Fibroblast of upper back skin (primary cell): Measurements from ENCODE around the gene PNISR.

Source experiments
- DNase-seq: peaks from one replicate; pipeline ENCODE4 v3.0.0-alpha.2; 2013

PNISR gene

GRCh38 chr6:99397287-99397686 is 27.8 kb downstream of the PNISR start:
- no peak for DNase-seq

GRCh38 chr6:99393698-99394531 is 31.2 kb downstream of the PNISR start, which contains the start of gene COQ3:
TSS of gene COQ3 (minus strand) at chr6:99394195. CDS start at chr6:99394179, 16 bp downstream.
- peak; percentile 79 for DNase-seq

GRCh38 chr6:99393366-99393697 is 31.8 kb downstream of the PNISR start:
- no peak for DNase-seq

GRCh38 chr6:99390896-99391295 is 34.2 kb downstream of the PNISR start:
- no peak for DNase-seq

- no peak for DNase-seq
Measured at GRCh38 chr6:99384507-99384906, 40.6 kb downstream of the PNISR start.

- no peak for DNase-seq
Measured at GRCh38 chr6:99378636-99379035, 46.5 kb downstream of the PNISR start.

- no peak for DNase-seq
Measured at GRCh38 chr6:99369533-99369932, 55.6 kb downstream of the PNISR start.

- no peak for DNase-seq
Measured at GRCh38 chr6:99366852-99367251, 58.3 kb downstream of the PNISR start.

- DNase-seq = no peak
Measured at GRCh38 chr6:99364026-99364425, 61.1 kb downstream of the PNISR start.

GRCh38 chr6:99362678-99363268 is 62.3 kb downstream of the PNISR start:
- no peak for DNase-seq

- no peak for DNase-seq
Measured at GRCh38 chr6:99359800-99360199, 65.3 kb downstream of the PNISR start.

GRCh38 chr6:99356641-99357040 is 68.5 kb downstream of the PNISR start:
- DNase-seq = no peak

- no peak for DNase-seq
Measured at GRCh38 chr6:99354983-99355382, 70.1 kb downstream of the PNISR start.

- no peak for DNase-seq
Measured at GRCh38 chr6:99353126-99353525, 72.0 kb downstream of the PNISR start.

- DNase-seq = no peak
Measured at GRCh38 chr6:99350573-99350972, 74.5 kb downstream of the PNISR start.

GRCh38 chr6:99349171-99350141 is 75.7 kb downstream of the PNISR start, which contains the start of gene FAXC:
TSS of gene FAXC (minus strand) at chr6:99349674. CDS start at chr6:99349372, 302 bp downstream.
- peak; percentile 22 for DNase-seq

GRCh38 chr6:99348288-99349170 is 76.6 kb downstream of the PNISR start:
- no peak for DNase-seq
